GM18507 (cell line): ENCODE data around the gene NEK7.
A peak's percentile ranks its signal among the peaks of the same experiment; 100 is the strongest.

ENCODE experiments used
- DNase-seq: peaks from one replicate; pipeline ENCODE4 v3.0.0; 2011; ENCODE audit warnings: low read depth; ENCODE audit not compliant: insufficient read length; ENCODE audit errors: extremely low spot score
- FAIRE-seq: peaks from 2 replicates; lab custom pipeline; 2011; peaks lifted over from hg19 to GRCh38; lab: Jason Lieb, UNC

Gene NEK7

DNA sequence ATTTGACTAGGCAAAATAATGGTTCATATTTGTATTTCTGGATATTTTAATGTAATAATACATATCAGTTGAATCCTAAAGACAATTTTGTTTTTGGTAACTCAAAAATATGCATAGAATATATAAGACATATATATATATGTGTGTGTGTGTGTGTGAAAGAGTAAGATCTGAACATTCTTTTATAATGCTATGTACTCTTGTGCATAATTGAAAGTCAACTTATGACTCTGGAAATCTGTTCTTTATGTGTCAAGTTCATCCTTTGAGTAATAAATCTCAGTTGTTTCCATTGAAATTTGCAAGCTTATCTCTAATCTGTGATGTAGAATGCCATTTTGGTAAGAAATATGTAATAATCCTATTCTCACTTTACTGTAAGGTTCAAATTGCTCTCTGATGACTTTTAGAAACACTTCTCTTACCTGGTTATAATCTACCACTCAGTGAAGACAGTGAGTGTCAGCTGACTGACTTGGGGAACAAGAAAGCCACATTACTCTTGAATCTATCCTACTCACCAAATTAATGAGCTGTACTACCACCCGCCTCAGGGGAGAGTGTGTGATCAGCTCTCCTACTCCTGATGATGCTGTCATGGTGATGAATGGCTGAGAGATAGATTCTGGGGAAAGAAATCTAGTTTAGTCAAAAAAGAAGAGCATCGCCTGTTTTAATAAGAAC lies 15.0 kb upstream of the NEK7 start:
- no peak for DNase-seq
- no peak for FAIRE-seq

DNA sequence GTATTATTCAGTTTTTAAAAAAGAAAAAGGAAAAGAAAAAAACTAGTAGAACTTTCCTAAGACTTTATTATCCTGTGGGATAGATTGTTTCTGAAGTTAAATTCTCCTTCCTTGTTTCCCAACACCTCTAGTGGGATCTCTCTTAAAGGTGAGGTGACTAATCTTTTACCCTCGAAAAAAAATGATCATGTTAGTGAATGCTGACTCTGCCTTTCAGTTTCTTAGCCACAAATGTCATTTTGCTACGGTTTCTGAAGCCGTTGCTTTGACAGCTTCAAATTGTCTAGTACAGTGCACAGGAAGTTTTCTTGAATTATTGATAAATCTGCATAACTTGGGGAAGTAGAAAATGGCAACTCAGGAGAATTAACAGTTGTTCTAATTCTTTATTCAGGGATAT lies 13.0 kb upstream of the NEK7 start:
- FAIRE-seq (no peak), DNase-seq (no peak)

DNA sequence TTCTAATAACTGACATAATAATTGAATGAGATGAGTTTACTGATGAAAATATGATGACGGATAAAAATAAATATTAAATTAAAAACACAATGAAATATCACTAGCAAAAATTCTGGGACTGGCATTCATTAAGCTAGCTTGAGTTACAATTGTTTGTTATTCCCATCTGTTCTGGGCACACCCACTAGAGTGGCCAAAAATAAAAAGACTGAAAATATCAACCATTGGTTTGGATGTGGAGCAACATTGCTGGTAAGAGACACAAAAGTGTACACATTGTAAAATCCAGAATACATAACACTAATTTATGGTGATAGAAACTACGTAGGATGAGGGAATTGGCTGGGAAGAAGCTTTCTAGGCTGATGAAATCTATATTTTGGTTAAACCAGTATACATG lies 9.6 kb upstream of the NEK7 start:
- FAIRE-seq (no peak), DNase-seq (no peak)

DNA sequence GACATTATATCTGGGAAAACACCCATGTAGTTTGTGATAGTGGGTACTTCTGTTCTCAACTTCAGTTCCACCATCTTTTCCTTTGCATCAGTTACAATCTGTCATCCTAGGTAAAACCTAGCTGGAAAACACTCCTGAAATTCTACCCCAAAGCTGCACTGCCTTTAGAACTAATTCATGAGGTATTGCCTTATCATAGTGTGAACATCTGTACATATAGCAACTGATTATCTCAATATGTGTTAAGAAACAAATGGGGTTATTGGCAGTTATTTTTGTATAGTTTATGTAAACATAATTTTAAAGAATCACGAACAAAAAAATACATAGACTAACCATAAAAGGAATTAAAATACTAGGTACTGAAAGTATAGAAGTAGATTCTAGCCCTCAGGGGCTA lies 6.4 kb upstream of the NEK7 start:
- FAIRE-seq (no peak), DNase-seq (no peak)

DNA sequence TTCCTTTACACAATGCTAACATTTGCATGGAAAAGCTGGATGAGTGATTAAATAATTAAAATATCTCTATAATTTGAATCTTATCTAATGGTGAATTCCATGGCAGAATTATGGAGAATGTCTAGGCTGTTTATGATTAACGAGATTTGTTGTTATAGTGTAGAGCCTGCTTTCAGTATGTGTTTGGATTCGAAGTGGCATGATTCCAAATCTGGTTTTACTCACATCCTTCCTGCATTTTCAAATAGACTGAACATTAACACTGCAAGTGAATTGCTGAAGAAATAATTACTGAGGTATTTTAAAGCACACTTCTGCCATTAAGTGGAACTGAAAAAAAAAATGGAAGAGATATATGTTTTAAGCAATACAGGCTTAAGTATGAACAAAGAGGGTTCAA lies 5.1 kb upstream of the NEK7 start:
- FAIRE-seq (no peak), DNase-seq (no peak)

DNA sequence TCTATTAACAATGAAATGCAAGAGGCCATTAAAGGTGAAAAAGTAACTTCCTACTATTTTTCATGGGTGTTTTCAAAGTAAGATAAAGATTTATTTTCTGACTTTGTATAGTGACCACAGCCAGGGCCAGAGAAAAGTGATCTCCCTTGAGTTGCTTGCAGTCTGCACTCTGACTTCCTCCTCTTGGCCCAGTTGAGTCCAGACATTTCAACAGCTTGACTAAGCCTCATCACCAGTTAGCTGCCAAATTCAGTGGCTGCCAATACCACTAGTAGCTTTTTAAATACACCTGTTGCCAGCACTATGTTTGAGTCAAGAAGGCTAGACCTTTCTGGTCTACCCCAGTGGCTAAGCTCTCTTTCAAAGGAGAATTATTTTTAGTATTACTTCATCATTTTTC lies 3.7 kb upstream of the NEK7 start:
- no peak for FAIRE-seq
- DNase-seq: no peak

DNA sequence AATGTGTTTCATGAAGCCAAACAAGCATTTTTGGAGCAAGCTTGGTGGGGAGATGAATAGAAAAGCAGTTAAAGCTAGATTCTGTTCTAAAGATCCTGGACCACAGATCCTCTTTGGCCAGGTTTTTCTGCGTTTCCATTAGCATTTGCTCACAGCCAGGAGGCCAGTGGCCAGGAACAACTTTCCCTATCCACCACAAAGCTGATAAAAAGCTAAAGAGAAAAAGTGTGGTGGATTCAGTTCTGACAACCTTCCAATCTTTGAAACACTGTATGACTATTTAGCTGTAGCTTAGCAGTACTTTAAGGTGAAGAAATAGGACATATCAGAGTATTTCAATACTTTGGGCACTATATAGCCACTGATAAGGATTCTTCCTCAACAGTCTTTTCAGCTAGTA lies 3.0 kb upstream of the NEK7 start:
- DNase-seq (no peak), FAIRE-seq (no peak)

DNA sequence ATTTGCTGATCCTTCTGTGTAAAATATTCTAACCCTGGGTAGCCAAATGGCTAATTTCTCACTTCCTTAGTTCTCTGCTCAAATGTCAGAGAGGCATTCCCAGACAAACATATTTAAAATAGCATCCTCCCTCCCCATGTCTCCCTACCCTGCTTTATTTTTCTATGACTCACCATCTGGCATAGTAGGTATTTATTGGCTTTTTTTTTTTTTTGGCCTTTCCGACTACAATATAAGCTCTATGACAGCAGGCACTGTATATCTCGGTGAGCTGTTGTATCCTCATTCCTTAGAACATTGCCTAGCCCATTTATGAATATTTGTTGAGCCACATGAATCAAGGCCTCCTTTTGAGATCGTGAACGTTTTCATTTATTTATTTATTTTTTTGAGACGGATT lies 1.5 kb upstream of the NEK7 start:
- no peak for FAIRE-seq
- DNase-seq: no peak

DNA sequence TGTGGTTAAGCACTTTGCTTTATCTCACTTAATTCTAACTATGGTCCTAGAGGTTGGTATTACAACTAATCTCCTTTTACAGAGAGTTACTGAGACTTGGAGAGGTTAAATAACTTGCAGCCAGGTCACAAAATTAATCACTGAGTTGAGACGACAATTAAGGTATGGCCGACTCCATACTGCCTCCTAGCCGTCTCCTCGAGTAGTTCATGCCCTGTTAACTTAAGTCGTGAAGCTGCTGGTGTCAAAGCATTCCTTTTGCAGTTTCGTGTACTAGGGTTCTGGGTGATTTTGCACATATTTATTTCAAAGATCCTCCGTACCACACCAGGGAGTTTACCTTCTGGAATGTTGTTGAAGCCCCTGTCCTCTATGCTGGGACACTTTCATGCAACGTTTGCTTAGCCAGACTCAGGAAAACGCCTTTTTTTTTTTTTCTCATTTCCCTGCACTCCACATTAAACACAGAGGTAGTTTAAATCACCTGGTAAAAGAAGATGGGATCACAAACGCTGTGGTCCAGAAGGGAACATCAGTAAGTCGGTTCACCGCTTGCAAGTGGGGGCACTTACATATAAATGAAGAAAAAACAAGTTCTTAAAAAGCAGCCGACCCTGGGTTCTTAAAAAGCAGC lies 570 bp upstream of the NEK7 start:
- DNase-seq (no peak), FAIRE-seq (peak; percentile 65)

DNA sequence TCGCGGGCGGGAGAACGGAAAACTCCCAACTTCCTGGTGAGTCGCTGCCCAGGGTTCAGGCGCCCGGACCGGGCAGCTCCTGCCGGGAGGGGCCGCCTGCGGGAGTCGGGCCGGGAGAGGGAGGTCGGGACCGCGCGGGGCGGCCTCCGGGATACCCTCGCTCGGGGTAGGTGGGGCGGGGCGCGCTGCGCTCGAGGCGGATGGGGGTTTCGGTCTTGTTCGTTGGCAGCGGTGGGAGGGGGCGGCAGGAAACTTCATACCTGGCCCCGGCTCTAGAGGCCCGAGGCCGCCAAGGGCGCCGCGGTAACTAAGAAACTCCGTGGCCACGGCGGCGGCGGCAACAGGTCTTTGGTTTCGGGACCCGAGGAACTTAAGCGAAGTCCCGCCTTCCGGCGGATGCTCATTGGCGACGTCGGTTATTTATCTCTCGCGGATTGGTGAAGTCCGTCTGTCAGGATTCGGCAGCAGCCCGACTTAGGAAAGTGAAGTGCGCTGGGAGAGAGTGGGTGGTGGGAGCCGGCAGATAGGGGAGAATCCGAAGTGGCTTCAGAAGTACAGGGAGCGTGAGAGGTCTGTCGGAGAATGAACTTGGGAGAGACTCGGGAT lies 546 bp downstream of the NEK7 start:
- DNase-seq (peak; percentile 65), FAIRE-seq (peak; percentile 92)

DNA sequence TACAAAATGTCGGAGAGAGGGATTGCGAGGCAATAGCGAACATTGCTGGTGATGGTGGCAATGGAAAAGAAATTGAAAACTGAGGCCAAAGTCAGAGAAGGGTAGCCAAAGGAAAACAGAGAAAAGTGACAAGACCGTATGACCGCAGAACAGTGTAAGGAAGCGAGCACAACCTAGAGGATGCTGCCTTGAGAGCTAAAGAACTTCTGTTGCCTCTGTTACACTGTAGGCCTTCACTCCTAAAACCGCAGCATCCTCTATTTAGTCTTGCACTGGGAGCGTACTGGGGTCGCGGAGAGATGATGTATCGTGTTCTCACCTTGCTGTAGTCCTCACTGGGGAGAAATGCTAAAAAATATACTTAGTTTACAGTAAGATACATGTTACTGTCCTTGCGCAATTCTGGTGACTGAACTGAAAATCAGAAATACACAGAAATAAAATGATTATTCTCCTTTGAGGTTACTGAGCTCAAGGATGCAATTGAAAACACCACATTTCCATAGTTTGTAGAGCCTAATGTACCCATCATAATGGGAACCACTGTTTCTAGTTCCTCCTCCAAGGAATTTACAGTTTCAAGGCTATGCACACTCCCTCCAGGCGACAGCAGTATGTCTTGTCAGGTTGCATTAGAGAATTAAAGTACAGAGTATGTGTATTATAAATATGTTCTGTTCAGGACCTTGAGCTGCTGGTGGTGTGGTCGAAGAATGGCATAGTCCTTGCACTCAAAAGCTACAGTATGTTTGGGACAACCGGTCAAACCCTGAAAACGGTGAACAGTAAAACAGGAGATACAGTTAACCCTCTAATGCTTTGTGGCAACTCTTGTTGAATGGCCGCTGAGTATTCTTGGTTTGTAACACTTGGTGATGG lies 1.3 kb downstream of the NEK7 start:
- no peak for DNase-seq
- no peak for FAIRE-seq

DNA sequence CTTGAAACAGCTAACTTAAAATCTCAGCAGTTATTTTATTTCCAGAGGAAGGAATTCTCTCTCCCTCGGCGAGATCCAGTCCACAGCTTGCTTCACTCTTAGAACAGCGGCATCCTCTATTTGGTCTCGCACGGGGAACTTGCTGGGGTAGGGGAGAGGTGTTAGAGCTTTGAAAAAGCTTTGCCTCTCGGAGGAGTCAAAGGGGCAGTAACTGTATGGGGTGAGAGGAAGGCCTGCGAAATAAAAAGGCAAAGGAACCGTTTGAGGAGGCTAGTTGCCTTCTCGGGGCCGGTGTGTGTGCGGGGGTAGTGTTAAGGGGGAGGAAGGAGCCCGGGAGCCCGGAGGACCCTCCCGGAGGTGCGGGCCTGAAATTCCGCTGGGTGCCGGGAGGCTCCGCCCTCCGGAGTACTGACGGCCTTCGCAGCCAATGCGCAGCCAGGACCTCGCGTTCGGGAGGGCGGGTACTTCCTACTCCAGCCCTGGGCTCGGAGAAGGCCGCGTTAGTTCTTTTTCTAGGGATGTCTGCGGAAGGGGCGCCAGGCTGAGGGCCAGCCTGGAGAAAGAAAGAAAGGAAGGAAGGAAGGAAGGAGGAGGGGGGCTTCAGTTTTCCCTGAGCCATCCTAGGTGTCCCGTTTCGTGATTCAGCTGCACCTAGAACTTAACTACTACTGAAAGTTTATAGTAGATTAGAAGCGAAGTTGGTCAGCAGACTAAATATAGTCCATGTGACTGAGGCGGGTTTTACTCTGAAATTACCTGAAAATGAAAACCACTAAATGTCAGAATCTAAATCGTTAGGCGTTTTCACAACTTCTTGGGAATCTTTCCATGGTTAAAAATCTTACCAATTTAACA lies 2.2 kb downstream of the NEK7 start:
- FAIRE-seq: peak; percentile 90
- peak; percentile 73 for DNase-seq

DNA sequence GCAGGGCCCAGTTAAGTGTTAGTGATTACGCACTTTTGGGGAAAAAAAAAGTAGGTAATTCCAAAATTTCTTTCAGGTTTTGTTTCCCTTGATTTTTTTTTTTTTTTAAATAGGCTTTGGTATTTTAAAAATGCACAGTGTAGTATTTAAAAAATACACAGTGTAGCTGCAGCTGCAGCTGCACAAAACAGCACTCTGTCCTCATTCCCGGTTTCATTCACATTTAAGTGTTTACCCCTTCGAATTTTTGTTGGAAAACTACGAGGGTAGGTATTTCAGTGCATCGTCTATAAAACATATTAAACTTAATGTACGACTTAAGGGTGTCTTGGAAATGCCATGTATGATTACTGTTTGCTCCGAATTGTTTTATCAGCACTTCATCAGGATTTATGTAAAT lies 3.4 kb downstream of the NEK7 start:
- FAIRE-seq (no peak), DNase-seq (no peak)

DNA sequence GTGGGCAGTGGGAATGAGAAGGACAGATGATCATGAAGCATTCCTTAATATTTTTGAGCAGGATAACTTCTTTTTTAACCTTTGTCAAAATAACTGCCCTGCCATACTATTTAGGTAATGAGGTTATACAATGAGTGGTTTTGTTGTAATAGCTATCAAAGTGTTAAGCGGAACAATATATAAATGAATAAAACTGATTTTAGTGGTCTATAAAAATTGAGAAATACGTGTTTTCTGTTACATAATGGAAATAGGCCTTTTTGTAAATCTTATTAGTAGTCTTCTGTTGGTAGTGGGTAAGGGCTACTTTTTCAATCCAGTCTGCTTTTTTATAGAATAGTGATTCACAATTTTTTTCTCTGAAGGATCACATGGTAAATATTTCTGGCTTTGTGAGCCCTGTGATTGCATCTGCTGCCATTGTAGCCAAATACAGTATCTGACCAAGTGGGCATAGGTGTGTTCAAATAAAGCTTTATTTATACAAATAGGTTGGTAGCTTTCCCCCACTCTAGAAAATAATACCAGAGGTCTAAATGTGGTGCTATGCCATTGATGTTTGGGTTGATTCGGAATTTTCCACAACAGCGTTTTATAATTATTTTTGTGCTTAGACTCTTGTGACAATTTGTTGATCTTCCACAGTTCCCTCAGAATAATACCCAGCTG lies 4.3 kb downstream of the NEK7 start:
- no peak for FAIRE-seq
- no peak for DNase-seq

DNA sequence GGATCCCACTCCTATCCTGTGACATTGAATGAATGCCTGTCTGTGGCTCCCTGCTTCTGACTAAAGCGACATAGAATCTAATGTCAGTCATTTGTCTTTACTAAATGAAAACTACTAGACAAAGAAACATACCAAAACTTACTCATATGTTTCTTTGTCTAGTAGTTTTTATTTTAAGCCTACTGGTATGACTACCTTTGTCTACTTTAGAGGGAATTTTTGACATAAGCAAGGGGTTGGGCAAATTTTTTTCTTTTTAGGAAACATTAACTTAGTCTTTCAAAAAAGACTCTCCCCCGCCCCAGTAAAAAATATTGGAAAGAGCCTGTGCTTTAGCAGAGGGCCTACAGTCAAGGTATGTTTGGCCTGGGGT lies 4.9 kb downstream of the NEK7 start:
- DNase-seq (no peak), FAIRE-seq (no peak)

DNA sequence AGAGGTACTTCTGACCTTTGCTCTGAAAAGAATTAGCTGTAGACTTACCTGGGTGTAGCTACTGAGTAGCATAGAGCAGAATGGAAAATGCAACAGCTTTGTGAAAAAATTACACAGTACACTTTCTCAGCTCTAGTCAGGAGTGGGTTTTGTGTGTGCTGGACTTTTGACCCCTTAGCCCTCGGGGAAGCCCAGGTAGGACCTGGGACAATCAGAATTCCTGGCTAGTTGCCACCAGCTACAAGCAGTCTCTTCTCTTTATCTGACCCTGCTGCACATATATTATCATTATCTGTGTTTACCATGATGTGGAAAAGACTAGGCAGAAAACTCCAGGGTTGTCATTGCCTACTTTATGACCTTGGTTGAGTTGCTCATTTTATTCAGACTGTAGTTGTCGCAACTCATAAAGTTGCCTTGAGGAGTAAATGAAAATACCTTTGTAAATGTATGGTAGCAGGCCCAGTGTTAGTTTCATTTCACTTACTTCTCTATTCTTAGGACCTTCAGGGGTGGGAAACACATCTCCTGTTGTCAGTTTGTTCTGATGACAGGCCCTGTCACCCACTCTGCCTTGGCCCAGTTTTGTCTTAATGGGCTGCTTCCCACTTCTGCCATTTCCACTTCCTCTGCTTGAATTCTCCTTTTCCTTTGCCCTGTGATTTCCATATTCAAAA lies 5.4 kb downstream of the NEK7 start:
- FAIRE-seq (peak; percentile 85), DNase-seq (no peak)

DNA sequence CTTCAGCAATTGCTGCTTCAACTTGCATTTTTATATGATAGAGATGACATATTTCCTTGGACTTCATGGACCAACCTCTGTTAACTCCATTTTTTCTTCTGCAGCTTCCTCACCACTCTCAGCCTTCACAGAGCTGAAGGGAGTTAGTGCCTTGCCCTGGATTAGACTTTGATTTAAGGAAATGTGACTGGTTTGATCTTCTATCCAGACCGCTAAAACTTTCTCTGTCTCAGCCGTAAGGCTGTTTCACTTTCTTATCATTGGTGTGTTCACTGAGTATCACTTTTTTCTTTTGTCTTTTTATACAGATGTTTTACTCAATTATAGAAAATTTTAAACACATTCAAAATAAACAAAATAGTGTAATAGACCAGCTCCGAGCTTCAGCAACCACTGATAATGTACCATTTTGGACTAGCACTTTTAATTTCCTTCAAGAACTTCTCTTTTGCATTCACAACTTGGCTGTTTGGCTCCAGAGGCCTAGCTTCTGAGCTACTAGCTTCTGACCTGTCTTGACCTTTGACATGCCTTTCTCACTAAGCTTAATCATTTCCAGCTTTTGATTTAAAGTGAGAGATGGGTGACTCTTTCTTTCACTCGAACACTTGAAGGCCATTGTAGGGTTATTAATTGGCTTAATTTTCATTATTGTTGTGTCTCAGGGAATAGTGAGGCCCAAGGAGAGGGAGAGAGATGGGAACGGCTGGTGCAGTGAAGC lies 9.3 kb downstream of the NEK7 start:
- DNase-seq: no peak
- FAIRE-seq: peak; percentile 64

DNA sequence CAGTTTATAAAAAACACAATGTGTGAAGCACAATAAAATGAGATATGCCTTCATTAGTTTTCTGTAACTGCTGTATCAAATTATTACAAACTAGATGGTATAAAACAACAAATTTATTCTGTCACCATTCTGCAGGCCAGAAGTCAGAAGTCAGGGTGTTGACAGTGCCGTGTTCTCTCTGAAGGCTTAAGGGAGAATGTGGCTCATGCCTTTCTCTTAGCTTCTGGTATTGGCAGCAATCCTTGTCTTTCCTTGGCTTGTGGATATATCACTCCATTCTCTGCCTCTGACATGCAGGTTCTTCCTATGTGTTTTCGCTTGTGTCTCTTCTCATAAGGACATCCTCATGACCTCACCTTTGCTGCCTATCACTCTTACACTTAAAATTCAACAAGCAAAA lies 10.1 kb downstream of the NEK7 start:
- DNase-seq (no peak), FAIRE-seq (no peak)
